Lower leg skin (tissue), 4 donors: ENCODE measurements around the gene CD47. TPM values are rescaled to one million over a fixed set of nuclear protein-coding genes. Genes with fewer than 3 reads are reported as not detected.

ENCODE experiments used
- DNase-seq, 2 donors: peaks; one replicate each; pipeline ENCODE4 v3.0.0-alpha.2; 2019; ENCODE audit warnings: low spot score in 2 of 2
- H3K4me3 ChIP-seq: fragments of 200-600 bp; sonication (generic); 2 replicates; pipeline ENCODE4 v1.5.1; 2017; ENCODE audit warnings: mild to moderate bottlenecking, low read depth; ENCODE audit not compliant: poor library complexity, severe bottlenecking
- POLR2A ChIP-seq, 2 donors: fragments of 450-650 bp; IDR thresholded peaks; one replicate each; pipeline ENCODE4 v1.6.1; 2016 to 2017; ENCODE audit warnings: antibody characterized with exemption in 2 of 2, mild to moderate bottlenecking in 1 of 2, moderate library complexity in 1 of 2
- WGBS, 2 donors: methylation state at CpG; one replicate each; pipeline ENCODE4 v1.1.5; 2018; 5-methylcytosine and 5-hydroxymethylcytosine counted together
- intact Hi-C: fragments of 100-400 bp; cut with DNase I; formaldehyde crosslinking; loops from one replicate; pipeline ENCODE4 v1.15.0; 2023; ENCODE audit warnings: low total_unique reads
- total RNA-seq, 4 donors: library from RNA; depleted of rRNA; stranded (reverse); fragments of >200 nt; gene quantifications; one replicate each; pipeline ENCODE4 v1.1.0, GENCODE V29; 2016
- TF ChIP-seq, protein P1 (sequence below), 3 donors: fragments of 450-650 bp; IDR thresholded peaks; one replicate each; pipeline ENCODE4 v1.5.1; 2016; ENCODE audit warnings: antibody characterized with exemption in 3 of 3, mild to moderate bottlenecking in 3 of 3, moderate library complexity in 2 of 3

CD47 gene
- total RNA-seq, 4 donors from 2014 or later = 42.7 to 58.2 (median 49.5) TPM

DNA sequence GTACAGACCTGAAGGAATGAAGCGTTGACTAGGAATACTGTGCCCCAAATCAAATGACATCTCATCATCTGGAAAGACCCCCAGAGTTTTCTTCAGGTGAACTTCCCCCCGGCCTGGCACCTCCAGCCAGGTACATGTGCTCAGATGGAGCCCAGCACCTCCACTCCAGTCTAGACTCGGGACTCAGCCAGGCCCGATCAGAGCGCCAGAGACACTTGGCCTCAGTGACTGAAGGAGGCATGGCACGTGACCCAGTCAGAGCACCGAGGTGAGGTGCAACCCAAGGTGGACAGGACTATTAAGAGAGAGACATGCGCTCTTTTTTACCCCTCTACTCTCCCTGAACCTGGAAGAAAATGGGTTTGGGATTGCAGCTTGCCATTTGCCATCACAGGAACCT is 48.5 kb downstream of the CD47 start:
- DNase-seq = no peak
- no peak overlapping the region for H3K4me3 ChIP-seq
- 83% methylated on average over 8 of the region's 8 CpGs for WGBS, 2 donors
- TF ChIP-seq, protein P1, sequence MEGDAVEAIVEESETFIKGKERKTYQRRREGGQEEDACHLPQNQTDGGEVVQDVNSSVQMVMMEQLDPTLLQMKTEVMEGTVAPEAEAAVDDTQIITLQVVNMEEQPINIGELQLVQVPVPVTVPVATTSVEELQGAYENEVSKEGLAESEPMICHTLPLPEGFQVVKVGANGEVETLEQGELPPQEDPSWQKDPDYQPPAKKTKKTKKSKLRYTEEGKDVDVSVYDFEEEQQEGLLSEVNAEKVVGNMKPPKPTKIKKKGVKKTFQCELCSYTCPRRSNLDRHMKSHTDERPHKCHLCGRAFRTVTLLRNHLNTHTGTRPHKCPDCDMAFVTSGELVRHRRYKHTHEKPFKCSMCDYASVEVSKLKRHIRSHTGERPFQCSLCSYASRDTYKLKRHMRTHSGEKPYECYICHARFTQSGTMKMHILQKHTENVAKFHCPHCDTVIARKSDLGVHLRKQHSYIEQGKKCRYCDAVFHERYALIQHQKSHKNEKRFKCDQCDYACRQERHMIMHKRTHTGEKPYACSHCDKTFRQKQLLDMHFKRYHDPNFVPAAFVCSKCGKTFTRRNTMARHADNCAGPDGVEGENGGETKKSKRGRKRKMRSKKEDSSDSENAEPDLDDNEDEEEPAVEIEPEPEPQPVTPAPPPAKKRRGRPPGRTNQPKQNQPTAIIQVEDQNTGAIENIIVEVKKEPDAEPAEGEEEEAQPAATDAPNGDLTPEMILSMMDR (IDR thresholded peaks at IDR 0.05) = no peak
- no peak for TF ChIP-seq POLR2A (IDR thresholded peaks at IDR 0.05)
- intact Hi-C loops = no loop called here

DNA sequence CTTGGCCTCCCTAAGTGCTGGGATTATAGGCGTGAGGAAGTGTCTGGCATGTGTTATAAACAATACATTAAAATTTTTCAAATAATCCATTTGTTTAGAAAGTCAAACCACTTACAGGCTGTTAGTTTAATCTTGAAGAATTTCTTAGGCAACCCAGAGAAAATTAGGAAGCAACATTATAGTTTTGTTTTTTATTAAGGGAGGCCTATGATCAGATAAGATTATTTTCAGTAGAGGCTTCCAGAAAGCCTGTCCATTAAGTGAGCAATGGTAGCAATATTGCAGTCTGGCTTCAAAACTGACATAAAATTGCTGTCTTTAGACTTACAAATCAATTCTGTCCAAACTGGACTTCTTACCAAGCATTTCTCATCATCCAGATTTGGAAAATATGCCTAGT is 49.6 kb downstream of the CD47 start:
- DNase-seq = no peak
- intact Hi-C loops = no loop called here
- TF ChIP-seq, protein P1 (IDR thresholded peaks at IDR 0.05) = no peak
- no peak for TF ChIP-seq POLR2A (IDR thresholded peaks at IDR 0.05)
- no peak overlapping the region for H3K4me3 ChIP-seq
- WGBS, 2 donors = 88 to 92% methylated on average over 1 of the region's 1 CpG

- TF ChIP-seq, protein P1 (IDR thresholded peaks at IDR 0.05) = no peak
- no peak for TF ChIP-seq POLR2A (IDR thresholded peaks at IDR 0.05)
- WGBS, 2 donors = 87 to 93% methylated on average over 3 of the region's 3 CpGs
- intact Hi-C loops = no loop called here
- H3K4me3 ChIP-seq = no peak overlapping the region
- no peak for DNase-seq
Observed at GRCh38 chr3:108037770-108038169, 53.1 kb downstream of the CD47 start.

GRCh38 chr3:108036984-108037741 is 53.7 kb downstream of the CD47 start:
- TF ChIP-seq POLR2A (IDR thresholded peaks at IDR 0.05) = no peak
- TF ChIP-seq, protein P1 (IDR thresholded peaks at IDR 0.05) = no peak
- WGBS, 2 donors = 82 to 83% methylated on average over 12 of the region's 12 CpGs
- no peak overlapping the region for H3K4me3 ChIP-seq
- intact Hi-C loops = no loop called here
- no peak for DNase-seq

DNA sequence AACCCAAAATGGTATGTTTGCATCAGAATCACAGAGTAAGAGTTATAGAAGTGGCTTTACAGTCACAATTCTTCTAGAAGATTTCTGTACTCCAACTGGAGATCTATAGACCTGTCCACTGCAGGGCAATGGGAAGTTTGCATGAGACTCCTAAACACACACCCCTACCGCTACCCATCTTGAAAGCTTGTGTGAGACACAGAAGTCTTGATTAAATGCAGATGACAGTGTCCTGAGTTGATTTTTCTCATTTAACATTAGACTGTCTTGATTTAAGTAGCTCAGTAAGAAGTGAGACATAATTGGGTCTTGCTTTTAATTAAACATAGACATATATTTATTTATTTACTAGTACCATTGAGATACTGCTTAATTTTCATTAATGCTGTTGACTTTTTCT is 54.4 kb downstream of the CD47 start:
- intact Hi-C loops = no loop called here
- no peak overlapping the region for H3K4me3 ChIP-seq
- 77 to 79% methylated on average over 1 of the region's 1 CpG for WGBS, 2 donors
- no peak for TF ChIP-seq POLR2A (IDR thresholded peaks at IDR 0.05)
- TF ChIP-seq, protein P1 (IDR thresholded peaks at IDR 0.05) = no peak
- no peak for DNase-seq

DNA sequence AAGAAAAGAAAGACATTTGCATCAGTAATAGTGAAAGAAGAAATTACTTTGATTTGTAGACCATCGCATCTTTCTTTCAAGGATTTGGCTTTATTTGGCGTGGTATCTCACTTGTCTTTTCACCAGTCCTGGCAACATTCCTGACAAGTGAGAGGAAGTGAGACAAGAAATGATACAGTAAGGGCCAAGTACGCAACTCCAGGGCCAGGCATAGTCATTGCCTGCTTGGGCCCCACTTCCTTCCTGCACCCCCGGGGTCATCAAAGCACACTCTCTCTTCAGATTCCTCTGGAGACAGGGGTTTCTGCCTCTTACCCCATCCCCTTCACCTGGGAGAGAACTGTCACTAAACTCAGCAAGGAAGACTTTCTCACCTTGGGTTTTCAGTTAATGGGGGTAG is 55.1 kb downstream of the CD47 start:
- WGBS, 2 donors = 67 to 82% methylated on average over 4 of the region's 4 CpGs
- DNase-seq = no peak
- H3K4me3 ChIP-seq = no peak overlapping the region
- intact Hi-C loops = no loop called here
- no peak for TF ChIP-seq POLR2A (IDR thresholded peaks at IDR 0.05)
- TF ChIP-seq, protein P1 (IDR thresholded peaks at IDR 0.05) = no peak
